ENCODE results near the gene ZC3H12C.
A peak's percentile ranks its signal among the peaks of the same experiment; 100 is the strongest.

The ZC3H12C gene

GRCh38 chr11:110158317-110159200 is 65.4 kb downstream of the ZC3H12C start:
- no peaks in the 10 kb centered on the region; the same call in 1 of the 2 replicates for H3K36me3 ChIP-seq (replicated peaks)
- H3K27me3 ChIP-seq (ENCODE audit: low read depth) = no peaks in the 10 kb centered on the region
- in situ Hi-C loops (cut with MboI; ENCODE audit: low sequenced_read_pairs) = no loop called here
- H3K9me3 ChIP-seq = no peaks in the 10 kb centered on the region
- peaks cover 2% of the 10 kb centered on the region; the same call in 1 of the 2 replicates for H3K4me1 ChIP-seq
- no peak for DNase-seq (ENCODE audit: low spot score in 2 of 2)
- no peak overlapping the region for H3K4me3 ChIP-seq

- Histone ChIP-seq H3K36me3 (replicated peaks) (peaks cover under 1% of the 10 kb centered on the region; the same call in 1 of the 2 replicates), H3K4me3 (no peak overlapping the region)
Observed at GRCh38 chr11:110159476-110159875, 66.3 kb downstream of the ZC3H12C start.

GRCh38 chr11:110160016-110160415 is 66.8 kb downstream of the ZC3H12C start:
- Histone ChIP-seq H3K4me3 (no peak overlapping the region), H3K36me3 (replicated peaks) (peaks cover 4% of the 10 kb centered on the region), H3K4me1 (no peaks in the 10 kb centered on the region), H3K27me3 (ENCODE audit: low read depth) (no peaks in the 10 kb centered on the region), H3K9me3 (no peaks in the 10 kb centered on the region)
- in situ Hi-C loops (cut with MboI; ENCODE audit: low sequenced_read_pairs) = no loop called here
- DNase-seq (ENCODE audit: low spot score in 2 of 2) = no peak

More at GRCh38 chr11:110159476-110159875, 66.3 kb downstream of the ZC3H12C start:
- Histone ChIP-seq H3K4me1 (no peaks in the 10 kb centered on the region), H3K27me3 (ENCODE audit: low read depth) (no peaks in the 10 kb centered on the region), H3K9me3 (no peaks in the 10 kb centered on the region)
- in situ Hi-C loops (cut with MboI; ENCODE audit: low sequenced_read_pairs) = no loop called here
- no peak for DNase-seq (ENCODE audit: low spot score in 2 of 2)

GRCh38 chr11:110160437-110160836 is 67.2 kb downstream of the ZC3H12C start:
- Histone ChIP-seq H3K36me3 (replicated peaks) (peaks cover 4% of the 10 kb centered on the region), H3K4me1 (no peaks in the 10 kb centered on the region), H3K9me3 (no peaks in the 10 kb centered on the region), H3K4me3 (no peak overlapping the region), H3K27me3 (ENCODE audit: low read depth) (no peaks in the 10 kb centered on the region)
- in situ Hi-C loops (cut with MboI; ENCODE audit: low sequenced_read_pairs) = no loop called here
- no peak for DNase-seq (ENCODE audit: low spot score in 2 of 2)

- no peaks in the 10 kb centered on the region for H3K9me3 ChIP-seq
- H3K36me3 ChIP-seq (replicated peaks) = peaks cover 4% of the 10 kb centered on the region
- DNase-seq (ENCODE audit: low spot score in 2 of 2) = no peak
- in situ Hi-C loops (cut with MboI; ENCODE audit: low sequenced_read_pairs) = no loop called here
- no peak overlapping the region for H3K4me3 ChIP-seq
- no peaks in the 10 kb centered on the region for H3K4me1 ChIP-seq
- H3K27me3 ChIP-seq (ENCODE audit: low read depth) = no peaks in the 10 kb centered on the region
Observed at GRCh38 chr11:110161061-110161460, 67.9 kb downstream of the ZC3H12C start.

GRCh38 chr11:110162216-110162615 is 69.0 kb downstream of the ZC3H12C start:
- Histone ChIP-seq H3K36me3 (replicated peaks) (peaks cover 4% of the 10 kb centered on the region), H3K27me3 (ENCODE audit: low read depth) (no peaks in the 10 kb centered on the region), H3K4me3 (no peak overlapping the region), H3K4me1 (no peaks in the 10 kb centered on the region), H3K9me3 (no peaks in the 10 kb centered on the region)
- peak in 1 of 2 experiments; percentile 6 for DNase-seq (ENCODE audit: low spot score in 2 of 2)
- in situ Hi-C loops (cut with MboI; ENCODE audit: low sequenced_read_pairs) = no loop called here

- H3K36me3 ChIP-seq (replicated peaks) = peaks cover 4% of the 10 kb centered on the region
- no peak for DNase-seq (ENCODE audit: low spot score in 2 of 2)
- no peaks in the 10 kb centered on the region for H3K27me3 ChIP-seq (ENCODE audit: low read depth)
- H3K9me3 ChIP-seq = no peaks in the 10 kb centered on the region
- H3K4me1 ChIP-seq = no peaks in the 10 kb centered on the region
- H3K4me3 ChIP-seq = no peak overlapping the region
- in situ Hi-C loops (cut with MboI; ENCODE audit: low sequenced_read_pairs) = no loop called here
Observed at GRCh38 chr11:110165039-110165925, 72.1 kb downstream of the ZC3H12C start.

- H3K4me1 ChIP-seq = peaks cover under 1% of the 10 kb centered on the region; the same call in 1 of the 2 replicates
- H3K27me3 ChIP-seq (ENCODE audit: low read depth) = no peaks in the 10 kb centered on the region
- no peaks in the 10 kb centered on the region for H3K9me3 ChIP-seq
- no peak overlapping the region for H3K4me3 ChIP-seq
- in situ Hi-C loops (cut with MboI; ENCODE audit: low sequenced_read_pairs) = no loop called here
- H3K36me3 ChIP-seq (replicated peaks) = peaks cover 4% of the 10 kb centered on the region; the same call in 1 of the 2 replicates
- no peak for DNase-seq (ENCODE audit: low spot score in 2 of 2)
Observed at GRCh38 chr11:110168033-110168803, 75.0 kb downstream of the ZC3H12C start.

- peaks cover 15% of the 10 kb centered on the region for H3K4me1 ChIP-seq
- in situ Hi-C loops (cut with MboI; ENCODE audit: low sequenced_read_pairs) = no loop called here
- peaks cover 1% of the 10 kb centered on the region; the same call in 1 of the 2 replicates for H3K36me3 ChIP-seq (replicated peaks)
- H3K9me3 ChIP-seq = no peaks in the 10 kb centered on the region
- H3K4me3 ChIP-seq = no peak overlapping the region
- H3K27me3 ChIP-seq (ENCODE audit: low read depth) = no peaks in the 10 kb centered on the region
- DNase-seq (ENCODE audit: low spot score in 2 of 2) = no peak
Observed at GRCh38 chr11:110169738-110170137, 76.5 kb downstream of the ZC3H12C start.

GRCh38 chr11:110172468-110173065 is 79.4 kb downstream of the ZC3H12C start:
- Histone ChIP-seq H3K36me3 (replicated peaks) (no peaks in the 10 kb centered on the region), H3K27me3 (ENCODE audit: low read depth) (no peaks in the 10 kb centered on the region), H3K4me1 (peaks cover 30% of the 10 kb centered on the region), H3K4me3 (no peak overlapping the region), H3K9me3 (no peaks in the 10 kb centered on the region)
- in situ Hi-C loops (cut with MboI; ENCODE audit: low sequenced_read_pairs) = no loop called here
- DNase-seq (ENCODE audit: low spot score in 2 of 2) = no peak

GRCh38 chr11:110173811-110174644 is 80.8 kb downstream of the ZC3H12C start:
- H3K4me1 ChIP-seq = peaks cover 30% of the 10 kb centered on the region
- H3K27me3 ChIP-seq (ENCODE audit: low read depth) = no peaks in the 10 kb centered on the region
- H3K4me3 ChIP-seq = no peak overlapping the region
- H3K36me3 ChIP-seq (replicated peaks) = no peaks in the 10 kb centered on the region
- DNase-seq (ENCODE audit: low spot score in 2 of 2) = peak; percentile 94 to 97
- in situ Hi-C loops (cut with MboI; ENCODE audit: low sequenced_read_pairs) = no loop called here
- H3K9me3 ChIP-seq = no peaks in the 10 kb centered on the region

GRCh38 chr11:110174645-110175310 is 81.6 kb downstream of the ZC3H12C start:
- H3K36me3 ChIP-seq (replicated peaks) = no peaks in the 10 kb centered on the region
- H3K27me3 ChIP-seq (ENCODE audit: low read depth) = no peaks in the 10 kb centered on the region
- H3K4me1 ChIP-seq = peaks cover 30% of the 10 kb centered on the region
- H3K4me3 ChIP-seq = no peak overlapping the region
- H3K9me3 ChIP-seq = no peaks in the 10 kb centered on the region
- DNase-seq (ENCODE audit: low spot score in 2 of 2) = no peak
- in situ Hi-C loops (cut with MboI; ENCODE audit: low sequenced_read_pairs) = loop anchor here (25.0 kb wide), 1 partner anchor 212 kb away; no protein-coding TSS in a partner anchor
